Uterus (tissue), 4 donors: ENCODE measurements around the gene CPNE7. TPM values are rescaled to one million over a fixed set of nuclear protein-coding genes. Genes with fewer than 3 reads are reported as not detected.

Source experiments
- DNase-seq, 2 donors: peaks; one replicate each; pipeline ENCODE4 v3.0.0-alpha.2; 2019 to 2020
- H3K27ac ChIP-seq, 2 donors: fragments of 200-600 bp; sonication (generic); 1 replicate in 1 of 2; 2 replicates in 1 of 2; pipeline ENCODE4 v1.5.1; 2016 to 2018
- H3K27me3 ChIP-seq, 2 donors: fragments of 200-600 bp; sonication (generic); one replicate each; pipeline ENCODE4 v1.5.1; 2018 to 2019; ENCODE audit warnings: control low read depth in 1 of 2
- H3K36me3 ChIP-seq, 2 donors: fragments of 200-600 bp; sonication (generic); one replicate each; pipeline ENCODE4 v1.5.1; 2019; ENCODE audit warnings: control low read depth in 1 of 2
- H3K4me1 ChIP-seq, 2 donors: fragments of 200-600 bp; sonication (generic); one replicate each; pipeline ENCODE4 v1.5.1; 2018 to 2019; ENCODE audit warnings: control low read depth in 1 of 2
- H3K4me3 ChIP-seq, 2 donors: fragments of 200-600 bp; sonication (generic); 1 replicate in 1 of 2; 2 replicates in 1 of 2; pipeline ENCODE4 v1.5.1; 2018 to 2019; ENCODE audit warnings: mild to moderate bottlenecking in 1 of 2
- H3K9me3 ChIP-seq, 2 donors: fragments of 200-600 bp; sonication (generic); one replicate each; pipeline ENCODE4 v1.5.1; 2019; ENCODE audit warnings: control low read depth in 1 of 2
- CTCF ChIP-seq, 4 experiments: fragments of 200-600 bp in 2 of 4; fragments of 450-650 bp in 2 of 4; sonication (generic) in 2 of 4; IDR thresholded peaks; one replicate each; pipeline ENCODE4 v1.5.1; 2016 to 2019; ENCODE audit warnings: antibody characterized with exemption in 4 of 4, mild to moderate bottlenecking in 2 of 4, moderate library complexity in 1 of 4
- POLR2A ChIP-seq, 2 donors: fragments of 450-650 bp; IDR thresholded peaks; one replicate each; pipeline ENCODE4 v1.6.1; 2016; ENCODE audit warnings: antibody characterized with exemption in 2 of 2, mild to moderate bottlenecking in 1 of 2, moderate library complexity in 1 of 2
- intact Hi-C: fragments of 100-400 bp; cut with DNase I; formaldehyde crosslinking; loops from one replicate; pipeline ENCODE4 v1.15.1; 2023; ENCODE audit warnings: low total_unique reads
- total RNA-seq, 4 donors: library from RNA; depleted of rRNA in 3 of 4; stranded (reverse); fragments of >200 nt in 3 of 4; gene quantifications; one replicate each; pipeline versions ENCODE4 v1.1.0 to v1.2.4, GENCODE V29; 2014 to 2023
- donor health status: DM: yes; HTN: yes; CAD: no.

The CPNE7 gene
- total RNA-seq, 4 donors from 2014 or later = 0.14 to 0.85 TPM; not detected in 2

DNA sequence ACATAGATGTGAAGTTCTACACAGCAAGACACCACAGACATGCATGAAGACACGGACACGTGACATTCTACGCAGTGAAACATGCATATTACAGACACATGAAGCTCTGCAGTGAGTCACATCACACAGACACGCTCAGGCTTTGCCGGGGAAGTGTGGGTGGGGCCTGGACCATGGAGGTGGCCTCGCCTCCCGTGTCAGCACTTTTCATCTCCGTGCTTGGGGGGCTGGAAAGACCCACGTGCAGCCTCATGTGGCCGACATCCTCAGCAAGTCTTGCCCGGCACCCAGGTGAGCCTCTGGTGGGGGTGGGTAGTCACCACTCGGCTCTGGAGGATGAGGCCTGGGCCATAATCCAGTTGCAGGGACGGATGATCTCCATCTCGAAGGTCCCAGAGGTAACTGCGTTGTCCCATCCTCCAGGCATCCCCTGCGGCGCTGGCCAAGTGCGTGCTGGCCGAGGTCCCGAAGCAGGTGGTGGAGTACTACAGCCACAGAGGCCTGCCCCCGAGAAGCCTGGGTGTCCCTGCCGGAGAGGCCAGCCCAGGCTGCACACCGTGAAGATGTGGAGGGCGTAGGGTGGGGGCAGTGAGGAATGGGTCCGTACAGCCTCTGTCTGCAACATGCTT is 20.6 kb downstream of the CPNE7 start:
- intact Hi-C loops = no loop called here

GRCh38 chr16:89596957-89597649 is 21.5 kb downstream of the CPNE7 start:
- H3K4me3 ChIP-seq = no peak overlapping the region
- no peak for DNase-seq
- TF ChIP-seq CTCF (IDR thresholded peaks at IDR 0.05) (no peak), POLR2A (IDR thresholded peaks at IDR 0.05) (no peak)
- intact Hi-C loops = no loop called here
- H3K27ac ChIP-seq = no peak overlapping the region
- no peaks in the 10 kb centered on the region for H3K9me3 ChIP-seq
- H3K4me1 ChIP-seq = no peaks in the 10 kb centered on the region
- H3K36me3 ChIP-seq = no peaks in the 10 kb centered on the region
- H3K27me3 ChIP-seq = no peaks in the 10 kb centered on the region

More for the DNA sequence above, 20.6 kb downstream of the CPNE7 start:
- no peaks in the 10 kb centered on the region for H3K9me3 ChIP-seq
- no peaks in the 10 kb centered on the region for H3K36me3 ChIP-seq
- no peaks in the 10 kb centered on the region for H3K4me1 ChIP-seq
- no peaks in the 10 kb centered on the region for H3K27me3 ChIP-seq
- H3K4me3 ChIP-seq = no peak overlapping the region
- no peak overlapping the region for H3K27ac ChIP-seq
- no peak for TF ChIP-seq CTCF (IDR thresholded peaks at IDR 0.05)
- no peak for TF ChIP-seq POLR2A (IDR thresholded peaks at IDR 0.05)
- no peak for DNase-seq

- DNase-seq = no peak
- no peak overlapping the region for H3K4me3 ChIP-seq
- H3K9me3 ChIP-seq = no peaks in the 10 kb centered on the region
- H3K27ac ChIP-seq = no peak overlapping the region
- no peaks in the 10 kb centered on the region for H3K36me3 ChIP-seq
- TF ChIP-seq POLR2A (IDR thresholded peaks at IDR 0.05) (no peak), CTCF (IDR thresholded peaks at IDR 0.05) (no peak)
- no peaks in the 10 kb centered on the region for H3K27me3 ChIP-seq
- H3K4me1 ChIP-seq = no peaks in the 10 kb centered on the region
- intact Hi-C loops = no loop called here
Observed at GRCh38 chr16:89598199-89598598, 22.6 kb downstream of the CPNE7 start.

GRCh38 chr16:89599451-89599858 is 23.9 kb downstream of the CPNE7 start:
- TF ChIP-seq CTCF (IDR thresholded peaks at IDR 0.05) (no peak), POLR2A (IDR thresholded peaks at IDR 0.05) (no peak)

GRCh38 chr16:89599902-89600301 is 24.3 kb downstream of the CPNE7 start:
- DNase-seq = no peak
- no peaks in the 10 kb centered on the region for H3K4me1 ChIP-seq
- intact Hi-C loops = no loop called here
- H3K36me3 ChIP-seq = no peaks in the 10 kb centered on the region
- TF ChIP-seq CTCF (IDR thresholded peaks at IDR 0.05) = no peak
- H3K27me3 ChIP-seq = no peaks in the 10 kb centered on the region
- no peaks in the 10 kb centered on the region for H3K9me3 ChIP-seq
- no peak overlapping the region for H3K4me3 ChIP-seq
- no peak overlapping the region for H3K27ac ChIP-seq

More at GRCh38 chr16:89599451-89599858, 23.9 kb downstream of the CPNE7 start:
- H3K27ac ChIP-seq = no peak overlapping the region
- no peaks in the 10 kb centered on the region for H3K4me1 ChIP-seq
- H3K27me3 ChIP-seq = no peaks in the 10 kb centered on the region
- no peak overlapping the region for H3K4me3 ChIP-seq
- intact Hi-C loops = no loop called here
- DNase-seq = no peak
- H3K36me3 ChIP-seq = no peaks in the 10 kb centered on the region
- no peaks in the 10 kb centered on the region for H3K9me3 ChIP-seq
